GM18505 (cell line): ENCODE measurements around the gene OSBPL7.

Experiments used
- ATAC-seq: cut with Tn5 transposase; IDR thresholded peaks from one replicate; pipeline ENCODE4 v1.9.1; 2021; ENCODE audit not compliant: unreplicated experiment
- POLR2A ChIP-seq: IDR thresholded peaks from 4 replicates; pipeline ENCODE4 v1.6.1; 2011; ENCODE audit warnings: borderline replicate concordance; ENCODE audit not compliant: insufficient read depth, insufficient read length; ENCODE audit errors: extremely low read depth

Gene OSBPL7

GRCh38 chr17:47821424-47822391 lies at the start of gene OSBPL7:
Gene OSBPL7 (minus strand): TSS chr17:47821794. CDS start chr17:47820278, 1,516 bp downstream.
- peak; percentile 69 for ATAC-seq
- TF ChIP-seq POLR2A = peak; percentile 88

- TF ChIP-seq POLR2A = no peak
- ATAC-seq = no peak
Observed at GRCh38 chr17:47871048-47871447, 49.5 kb upstream of the OSBPL7 start.

DNA sequence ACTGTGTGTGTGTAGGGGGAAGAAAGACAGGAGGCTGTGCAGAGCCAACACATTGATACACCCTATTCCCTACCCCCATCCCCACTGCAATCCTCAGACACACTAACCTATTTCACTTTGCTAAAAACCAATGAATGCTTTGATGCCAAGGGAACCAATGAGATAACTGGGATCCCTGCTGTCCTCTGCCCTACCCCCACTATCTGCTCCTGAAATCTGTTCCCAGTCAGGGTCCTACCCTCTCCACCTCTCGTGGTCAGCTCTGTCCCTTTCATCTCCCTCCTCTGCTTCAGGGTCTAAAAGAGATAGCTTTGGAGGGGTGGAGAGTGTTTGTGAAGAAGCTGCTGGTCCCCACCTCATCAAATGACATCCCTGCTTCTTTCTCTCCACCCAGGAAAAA lies 48.5 kb upstream of the OSBPL7 start:
- TF ChIP-seq POLR2A = no peak
- no peak for ATAC-seq

DNA sequence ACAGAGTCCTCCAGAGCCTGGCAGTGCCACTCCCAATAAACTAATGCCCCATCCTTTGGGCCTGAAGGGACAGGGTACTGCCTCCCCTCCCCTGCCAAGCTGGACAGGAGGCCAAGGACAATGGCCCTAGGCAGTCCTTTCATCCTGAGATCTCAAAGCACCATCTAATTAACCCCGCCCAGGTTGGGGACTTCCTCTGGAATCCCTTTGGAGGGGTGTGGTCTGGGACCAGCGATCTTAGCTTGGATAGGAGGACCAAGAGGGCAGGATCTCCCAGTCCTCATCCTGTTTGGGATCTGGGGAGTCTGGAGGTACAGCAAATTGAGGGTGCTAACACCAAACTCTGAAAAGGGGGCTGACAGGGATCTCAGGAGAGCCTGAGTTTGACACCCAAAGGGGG lies 47.5 kb upstream of the OSBPL7 start:
- no peak for TF ChIP-seq POLR2A
- no peak for ATAC-seq

DNA sequence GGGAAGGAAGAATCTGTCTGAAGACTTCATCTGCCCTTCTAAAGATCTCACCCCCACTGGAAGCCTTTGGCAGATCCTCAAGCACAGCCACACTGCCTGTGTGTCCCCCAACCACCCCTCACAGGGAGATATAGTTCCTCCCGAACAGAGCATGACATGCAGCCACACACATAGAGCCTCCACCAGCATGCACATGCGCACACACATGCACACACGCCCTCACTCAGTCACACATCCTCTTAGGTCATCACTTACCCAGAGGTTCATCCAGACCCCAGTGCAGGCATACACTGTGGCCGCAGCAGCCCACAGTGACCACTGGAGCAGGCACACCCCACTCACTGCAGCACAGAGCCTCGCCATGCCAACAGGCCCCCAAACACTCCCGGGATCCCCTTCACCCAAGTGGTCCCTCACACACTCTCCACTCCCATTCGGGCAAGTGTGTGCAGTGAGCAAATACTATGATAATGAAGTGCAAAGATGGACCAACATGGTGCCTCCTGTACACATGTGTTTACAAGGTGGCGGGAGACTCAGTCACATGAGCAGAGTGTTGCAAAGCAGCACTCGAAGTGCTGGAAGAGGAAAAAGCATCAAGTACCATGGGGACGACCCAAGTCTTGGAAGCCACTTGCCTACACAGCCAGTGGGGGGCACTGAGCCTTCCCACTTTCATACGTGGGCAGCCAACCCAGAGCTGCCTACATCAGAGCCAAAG lies 46.4 kb upstream of the OSBPL7 start:
- no peak for ATAC-seq
- no peak for TF ChIP-seq POLR2A

DNA sequence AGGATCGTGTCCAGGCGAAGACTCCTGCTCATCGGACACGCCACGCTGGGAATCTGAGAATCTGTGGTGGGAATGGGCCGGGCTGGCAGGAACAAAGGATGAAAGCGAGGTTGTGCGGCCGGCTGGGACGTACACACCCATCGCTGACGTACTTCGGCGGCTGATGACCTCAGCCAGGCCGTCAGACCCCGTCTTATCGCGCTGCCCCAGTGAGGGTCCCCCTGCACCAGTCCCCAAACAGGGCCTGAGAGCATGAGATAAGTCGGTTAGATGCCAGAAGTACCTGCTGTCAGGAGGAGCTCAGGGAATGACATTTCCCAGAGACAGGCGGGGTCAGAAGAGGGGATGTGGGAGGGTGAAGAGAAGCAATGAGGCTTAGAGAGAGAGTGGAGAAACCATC lies 45.3 kb upstream of the OSBPL7 start:
- no peak for TF ChIP-seq POLR2A

GRCh38 chr17:47864791-47865216 lies 43.2 kb upstream of the OSBPL7 start:
- no peak for ATAC-seq
- no peak for TF ChIP-seq POLR2A

More for the DNA sequence above, 45.3 kb upstream of the OSBPL7 start:
- no peak for ATAC-seq

GRCh38 chr17:47862621-47863440 lies 41.2 kb upstream of the OSBPL7 start:
- ATAC-seq = no peak

GRCh38 chr17:47860386-47860785 lies 38.8 kb upstream of the OSBPL7 start:
- no peak for TF ChIP-seq POLR2A
- no peak for ATAC-seq

More at GRCh38 chr17:47862621-47863440, 41.2 kb upstream of the OSBPL7 start:
- no peak for TF ChIP-seq POLR2A

GRCh38 chr17:47857551-47858455 lies 36.2 kb upstream of the OSBPL7 start:
- TF ChIP-seq POLR2A = no peak
- no peak for ATAC-seq

DNA sequence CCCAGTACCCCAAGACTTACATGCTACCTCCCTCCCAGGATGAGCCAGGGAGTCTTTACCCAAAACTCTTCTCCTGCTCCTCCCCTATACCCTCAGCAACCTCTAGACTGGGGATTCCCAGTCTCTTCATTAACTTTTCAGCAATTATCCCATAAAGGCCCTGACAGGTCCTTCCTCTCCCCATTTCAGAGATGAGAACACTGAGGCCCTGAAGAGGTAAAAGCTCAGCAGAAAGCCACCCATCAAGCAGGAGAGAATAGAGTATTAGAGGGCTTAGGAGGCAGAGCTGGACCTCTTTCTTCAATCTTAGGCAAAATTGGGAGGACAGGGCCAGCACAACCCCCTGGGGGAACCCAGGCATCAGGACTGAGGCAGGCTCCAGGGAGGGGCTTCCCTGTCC lies 35.2 kb upstream of the OSBPL7 start:
- no peak for TF ChIP-seq POLR2A

DNA sequence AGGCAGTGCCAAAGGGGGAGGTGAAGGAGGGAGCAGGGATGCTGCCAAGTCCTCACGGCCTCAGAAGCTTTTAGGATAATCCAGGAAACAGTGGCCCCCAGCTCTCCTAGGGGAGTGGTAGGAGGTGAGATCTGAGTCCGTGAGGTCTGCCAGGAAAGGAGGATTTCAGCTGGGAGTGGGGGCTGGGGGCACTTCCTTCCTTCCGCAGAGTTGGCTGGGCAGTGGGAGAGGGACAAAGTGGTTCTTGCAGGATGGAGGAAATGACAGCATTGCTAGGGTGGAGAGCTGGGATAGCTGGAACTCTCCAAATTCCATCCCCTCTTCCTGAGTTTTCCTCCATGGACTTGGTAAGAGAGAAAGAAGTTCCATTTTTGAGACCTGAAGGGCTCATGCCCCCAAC lies 34.1 kb upstream of the OSBPL7 start:
- no peak for ATAC-seq
- TF ChIP-seq POLR2A = no peak

More for the DNA sequence above, 35.2 kb upstream of the OSBPL7 start:
- no peak for ATAC-seq

- no peak for ATAC-seq
- TF ChIP-seq POLR2A = no peak
Observed at GRCh38 chr17:47853616-47854015, 32.0 kb upstream of the OSBPL7 start.
